HL-60 (cell line): ENCODE measurements around the gene GFRA1.

Experiments used
- DNase-seq, 2 experiments: peaks; one replicate each; pipeline ENCODE4 v3.0.0-alpha.2; 2010 to 2020; ENCODE audit warnings: low read depth in 1 of 2, low spot score in 1 of 2
- H3K27ac ChIP-seq: fragments of 250-450 bp; sonication (Bioruptor Pico); replicated peaks from 2 replicates; pipeline ENCODE4 v1.5.1; 2020; ENCODE audit warnings: mild to moderate bottlenecking, moderate library complexity
- H3K27me3 ChIP-seq: fragments of 250-450 bp; sonication (Bioruptor Pico); 2 replicates; pipeline ENCODE4 v1.5.1; 2021; ENCODE audit warnings: mild to moderate bottlenecking, moderate library complexity; ENCODE audit not compliant: insufficient read depth, poor library complexity, severe bottlenecking
- H3K4me3 ChIP-seq: replicated peaks from 2 replicates; pipeline ENCODE4 v1.5.1; 2011; ENCODE audit warnings: mild to moderate bottlenecking, control low read depth, low read length; ENCODE audit not compliant: insufficient read depth
- CTCF ChIP-seq: IDR thresholded peaks from one replicate; pipeline ENCODE4 v1.5.1; 2011; ENCODE audit warnings: low read length, control low read depth, inconsistent platforms; ENCODE audit not compliant: insufficient read depth
- GABPA ChIP-seq: IDR thresholded peaks from 2 replicates; pipeline ENCODE4 v1.6.1; 2012; ENCODE audit warnings: low read depth
- POLR2AphosphoS5 ChIP-seq: IDR thresholded peaks from 2 replicates; pipeline ENCODE4 v1.6.1; 2012; ENCODE audit warnings: low read depth
- REST ChIP-seq: IDR thresholded peaks from 2 replicates; pipeline ENCODE4 v1.6.1; 2012; ENCODE audit warnings: low read depth; ENCODE audit not compliant: insufficient replicate concordance
- SPI1 ChIP-seq: IDR thresholded peaks from 2 replicates; pipeline ENCODE4 v1.6.1; 2012; ENCODE audit warnings: low read depth, mild to moderate bottlenecking, borderline replicate concordance

The GFRA1 gene

DNA sequence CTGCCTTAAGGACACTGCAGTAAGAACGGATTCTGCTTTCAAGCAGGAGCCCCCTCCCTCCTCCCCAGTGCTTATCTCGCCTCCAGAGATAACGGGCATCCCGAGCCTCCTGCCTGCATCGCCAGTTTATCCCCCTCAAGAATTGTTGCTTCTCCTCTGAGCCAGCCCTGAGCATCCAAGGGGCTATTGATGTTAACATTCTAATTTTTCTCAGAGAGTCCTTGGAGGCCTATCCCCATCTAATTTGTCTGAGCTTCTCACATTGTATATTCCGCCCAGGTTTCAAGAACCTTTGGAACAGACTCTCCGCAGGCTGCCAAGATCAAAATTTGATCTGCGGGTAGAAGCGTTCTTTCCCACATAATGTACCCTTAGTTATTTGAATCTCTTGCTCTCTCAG, 180.0 kb downstream of the GFRA1 start:
- Histone ChIP-seq H3K27me3 (no peaks in the 10 kb centered on the region), H3K4me3 (no peak overlapping the region), H3K27ac (no peak overlapping the region)
- no peak for TF ChIP-seq CTCF
- no peak for TF ChIP-seq REST
- no peak for TF ChIP-seq GABPA
- no peak for TF ChIP-seq SPI1
- TF ChIP-seq POLR2AphosphoS5: no peak
- DNase-seq: no peak

GRCh38 chr10:116088985-116089384, 184.0 kb downstream of the GFRA1 start:
- TF ChIP-seq SPI1 (no peak), REST (no peak), CTCF (no peak), POLR2AphosphoS5 (no peak), GABPA (no peak)

DNA sequence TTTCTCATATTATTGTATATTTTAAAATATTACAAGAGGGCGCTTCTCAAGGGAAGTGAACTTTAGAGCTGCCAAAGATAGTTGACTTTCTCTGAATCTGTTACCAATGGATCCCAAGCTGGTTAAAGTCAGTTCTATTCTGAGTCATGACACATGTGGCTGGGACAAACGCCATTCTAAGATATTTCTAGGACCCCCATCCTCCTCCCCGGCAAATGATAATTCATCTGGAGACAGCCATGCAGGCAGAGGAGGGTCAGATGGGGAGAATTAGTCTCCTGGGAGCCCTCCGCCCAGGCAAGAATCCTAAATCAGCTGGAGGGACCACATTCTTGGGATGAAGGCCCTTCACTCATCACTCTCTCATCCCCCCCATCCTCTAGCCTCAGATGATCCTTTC, 187.7 kb downstream of the GFRA1 start:
- no peak for DNase-seq
- TF ChIP-seq CTCF (no peak), GABPA (no peak), POLR2AphosphoS5 (no peak), REST (no peak), SPI1 (no peak)
- Histone ChIP-seq H3K27me3 (no peaks in the 10 kb centered on the region), H3K27ac (no peak overlapping the region), H3K4me3 (no peak overlapping the region)

More at GRCh38 chr10:116088985-116089384, 184.0 kb downstream of the GFRA1 start:
- H3K27me3 ChIP-seq: no peaks in the 10 kb centered on the region
- no peak overlapping the region for H3K4me3 ChIP-seq
- no peak for DNase-seq
- no peak overlapping the region for H3K27ac ChIP-seq
